GM19193 (cell line): ENCODE results near the gene DCUN1D1.

Experiments
- POLR2A ChIP-seq: IDR thresholded peaks from 4 replicates; pipeline ENCODE4 v1.6.1; 2011; ENCODE audit not compliant: insufficient read depth, insufficient read length; ENCODE audit errors: extremely low read depth

DCUN1D1 gene

GRCh38 chr3:182920515-182921084 is 59.7 kb downstream of the DCUN1D1 start:
- TF ChIP-seq POLR2A: no peak

DNA sequence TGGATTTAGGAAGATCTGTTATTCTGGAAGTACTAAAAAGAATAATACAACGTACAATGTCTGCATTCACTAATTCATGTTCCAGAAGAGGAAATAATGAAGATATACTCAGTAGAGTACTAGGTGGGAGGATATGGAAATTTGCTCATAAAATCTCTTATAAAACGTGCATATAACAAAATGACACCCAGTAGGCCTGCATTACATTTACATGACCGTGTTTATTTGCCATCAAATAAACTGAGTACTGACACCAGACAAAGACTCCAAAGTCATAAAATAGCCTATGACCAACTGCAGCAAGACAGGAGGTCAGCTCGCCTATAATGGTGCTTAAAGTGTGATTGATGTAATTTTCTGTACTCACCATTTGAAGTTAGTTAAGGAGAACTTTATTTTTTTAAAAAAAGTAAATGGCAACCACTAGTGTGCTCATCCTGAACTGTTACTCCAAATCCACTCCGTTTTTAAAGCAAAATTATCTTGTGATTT is 60.4 kb downstream of the DCUN1D1 start:
- no peak for TF ChIP-seq POLR2A

GRCh38 chr3:182917134-182917533 is 63.2 kb downstream of the DCUN1D1 start:
- no peak for TF ChIP-seq POLR2A

- TF ChIP-seq POLR2A: no peak
These were observed 66.0 kb downstream of the DCUN1D1 start for GRCh38 chr3:182914341-182914740.

- TF ChIP-seq POLR2A: no peak
These were observed 66.4 kb downstream of the DCUN1D1 start for GRCh38 chr3:182913889-182914288.

DNA sequence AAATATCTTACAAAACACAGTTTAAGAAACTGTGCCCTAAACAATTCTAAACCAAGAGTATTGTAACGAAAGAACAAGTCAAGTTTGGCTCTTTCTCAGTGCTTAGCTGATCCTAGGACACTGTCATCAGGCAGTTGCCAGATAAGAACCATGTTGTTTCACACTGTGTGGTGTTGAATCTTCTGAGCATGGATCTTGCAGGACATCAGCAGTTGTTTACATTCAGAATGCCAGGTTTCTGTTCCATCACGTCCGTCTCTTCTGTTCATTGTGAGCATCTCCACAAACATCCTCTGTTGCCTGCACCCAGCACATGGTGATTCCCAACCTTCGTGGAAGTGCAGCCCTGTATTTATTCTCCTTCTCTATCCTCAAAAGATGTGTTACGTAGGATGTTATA is 67.9 kb downstream of the DCUN1D1 start:
- no peak for TF ChIP-seq POLR2A

DNA sequence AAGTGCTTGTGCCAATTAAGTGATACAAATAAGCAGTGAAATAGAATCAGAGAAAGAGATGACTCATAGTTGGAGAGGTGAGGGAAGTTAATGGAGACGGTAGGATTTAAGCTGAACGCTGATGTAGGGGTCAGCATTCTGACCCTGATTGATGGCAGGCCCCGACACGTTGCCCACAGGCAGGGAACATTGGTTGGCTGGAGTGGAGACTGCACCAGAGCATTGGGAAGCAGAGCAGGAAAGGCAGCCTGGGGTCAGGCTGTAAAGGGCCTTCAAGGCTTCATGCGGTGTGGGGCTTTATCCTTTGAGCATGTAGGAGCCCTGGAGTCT is 68.6 kb downstream of the DCUN1D1 start:
- TF ChIP-seq POLR2A: no peak

GRCh38 chr3:182910936-182911781 is 69.2 kb downstream of the DCUN1D1 start:
- no peak for TF ChIP-seq POLR2A

DNA sequence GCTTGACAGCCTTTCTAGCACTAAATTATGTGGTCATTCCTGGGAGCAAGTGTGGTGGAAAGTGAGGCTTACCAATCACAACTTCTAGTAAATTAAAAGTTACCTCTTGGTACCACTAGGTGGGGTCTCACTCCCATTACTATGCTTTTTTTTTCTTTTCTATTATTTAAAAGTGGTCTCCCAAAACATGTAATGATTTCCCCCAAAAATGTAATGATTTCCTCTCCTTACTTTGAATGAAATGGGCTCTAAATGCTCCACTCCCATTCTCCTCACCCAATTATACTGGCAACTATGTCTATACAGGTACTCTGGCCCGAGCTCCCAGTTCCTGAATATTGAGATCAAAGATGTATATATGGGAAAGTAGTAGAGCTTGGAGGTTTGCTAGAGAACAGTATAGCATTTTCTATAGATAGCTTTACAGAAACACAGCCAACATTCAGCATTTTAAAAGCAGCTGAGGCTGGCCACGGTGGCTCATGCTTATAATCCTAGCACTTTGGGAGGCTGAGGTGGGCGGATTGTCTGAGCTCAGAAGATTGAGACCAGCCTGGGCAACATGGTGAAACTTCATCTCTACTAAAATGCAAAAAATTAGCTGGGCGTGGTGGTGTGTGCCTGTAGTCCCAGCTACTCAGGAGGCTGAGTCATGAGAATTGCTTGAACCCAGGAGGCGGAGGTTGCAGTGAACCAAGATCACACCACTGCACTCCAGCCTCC is 70.9 kb downstream of the DCUN1D1 start:
- no peak for TF ChIP-seq POLR2A

DNA sequence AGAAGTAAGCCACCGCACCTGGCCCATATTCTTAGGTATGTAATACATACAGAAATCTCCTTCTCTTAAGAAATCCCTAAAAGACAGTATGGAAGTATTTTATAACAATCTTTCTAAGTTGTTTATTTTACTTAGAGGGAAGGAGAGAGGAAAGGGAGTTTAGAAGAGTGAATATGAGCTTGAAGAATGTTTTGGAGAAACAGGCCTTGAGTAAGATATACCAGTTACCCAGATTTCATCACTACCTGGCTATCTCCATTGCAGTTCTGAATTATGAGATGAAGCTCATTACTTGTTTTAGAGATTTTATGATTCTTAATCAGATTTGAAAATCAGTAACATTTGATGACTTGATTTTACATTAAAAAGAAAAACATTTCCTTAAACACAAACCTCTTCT is 71.9 kb downstream of the DCUN1D1 start:
- TF ChIP-seq POLR2A: no peak

DNA sequence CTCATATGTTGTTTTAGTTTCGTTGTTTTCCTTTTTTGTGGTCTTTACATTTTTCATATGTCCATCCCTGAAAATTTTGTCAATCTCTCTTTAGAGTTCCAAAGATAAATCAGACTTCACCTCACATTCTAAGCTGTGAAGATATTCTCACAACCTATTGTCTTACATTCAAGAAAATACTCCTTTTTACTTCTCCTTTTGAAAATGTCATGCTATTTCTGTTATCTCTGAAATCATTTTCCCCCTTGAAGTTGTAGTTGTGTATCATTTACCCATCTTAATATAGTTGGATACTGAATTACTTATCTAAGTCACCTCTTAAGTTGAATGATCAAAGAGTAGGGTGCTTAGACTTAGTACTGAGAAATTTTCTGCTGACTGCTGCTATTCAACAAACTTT is 74.3 kb downstream of the DCUN1D1 start:
- no peak for TF ChIP-seq POLR2A

DNA sequence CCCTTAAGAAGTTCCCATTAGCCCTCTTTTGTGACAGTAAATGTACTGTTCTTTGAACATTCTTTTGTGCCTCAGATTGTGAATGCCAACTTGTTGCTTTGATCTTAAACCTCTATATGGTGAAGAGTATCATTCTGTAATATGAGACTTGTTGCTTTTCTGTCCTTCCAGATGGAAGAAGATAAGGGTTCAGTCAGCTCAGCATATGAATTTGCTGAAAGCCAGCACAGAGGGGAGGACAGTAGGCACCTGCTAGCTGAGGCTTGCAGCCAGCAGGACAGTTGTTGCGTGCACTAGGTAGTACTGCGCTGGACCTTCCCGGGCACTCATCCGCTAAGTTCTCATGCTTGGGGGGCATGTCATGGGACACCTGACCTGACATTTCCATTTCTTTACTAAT is 74.7 kb downstream of the DCUN1D1 start:
- TF ChIP-seq POLR2A: no peak

- no peak for TF ChIP-seq POLR2A
These were observed 76.2 kb downstream of the DCUN1D1 start for GRCh38 chr3:182904164-182904563.

DNA sequence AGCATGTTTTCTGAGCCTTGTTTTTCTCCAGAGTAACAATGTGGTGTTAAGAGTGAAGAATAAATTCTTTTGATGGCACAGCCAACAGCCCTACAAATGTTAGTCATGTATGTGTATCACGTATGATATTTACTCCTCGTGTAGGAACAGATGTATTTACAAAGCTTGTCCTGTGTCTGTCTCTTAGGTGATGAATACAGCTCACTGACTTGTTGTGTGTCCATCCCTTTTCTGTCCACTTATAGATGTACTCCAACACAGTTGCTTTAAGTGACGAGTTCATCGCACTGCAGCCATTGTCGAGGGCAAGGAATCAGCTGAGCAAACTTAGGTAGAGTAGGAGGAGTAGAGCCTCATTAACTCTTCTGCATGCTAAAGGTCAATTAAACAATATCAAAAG is 78.1 kb downstream of the DCUN1D1 start:
- no peak for TF ChIP-seq POLR2A

GRCh38 chr3:182896553-182896952 is 83.8 kb downstream of the DCUN1D1 start:
- TF ChIP-seq POLR2A: no peak
